Kasumi-1 (cell line): ENCODE measurements around the gene ALG8.

Experiments
- DNase-seq, 2 experiments: peaks; one replicate each; lab custom pipeline; 2025; lab: John Stamatoyannopoulos, UW

The ALG8 gene

DNA sequence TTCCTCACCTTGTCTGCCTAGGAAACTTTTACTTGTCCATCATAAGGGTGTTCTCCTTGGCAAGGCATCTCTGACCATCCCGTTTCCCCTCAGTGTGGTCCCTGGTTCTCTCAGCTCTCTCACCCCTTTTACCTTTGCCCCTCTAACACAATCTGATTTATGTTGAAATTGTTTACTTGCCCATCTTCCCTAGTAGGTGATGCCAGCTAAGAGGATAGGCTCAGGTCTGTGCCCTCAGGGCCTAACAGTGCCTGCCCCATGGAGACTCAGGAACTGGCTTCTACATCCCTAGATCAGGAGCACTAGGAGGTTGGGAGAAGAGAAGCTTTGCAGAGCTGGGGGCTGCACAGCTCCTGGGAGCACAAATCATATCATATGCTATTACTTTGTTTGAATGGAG, 21.1 kb upstream of the ALG8 start:
- DNase-seq: no peak

DNA sequence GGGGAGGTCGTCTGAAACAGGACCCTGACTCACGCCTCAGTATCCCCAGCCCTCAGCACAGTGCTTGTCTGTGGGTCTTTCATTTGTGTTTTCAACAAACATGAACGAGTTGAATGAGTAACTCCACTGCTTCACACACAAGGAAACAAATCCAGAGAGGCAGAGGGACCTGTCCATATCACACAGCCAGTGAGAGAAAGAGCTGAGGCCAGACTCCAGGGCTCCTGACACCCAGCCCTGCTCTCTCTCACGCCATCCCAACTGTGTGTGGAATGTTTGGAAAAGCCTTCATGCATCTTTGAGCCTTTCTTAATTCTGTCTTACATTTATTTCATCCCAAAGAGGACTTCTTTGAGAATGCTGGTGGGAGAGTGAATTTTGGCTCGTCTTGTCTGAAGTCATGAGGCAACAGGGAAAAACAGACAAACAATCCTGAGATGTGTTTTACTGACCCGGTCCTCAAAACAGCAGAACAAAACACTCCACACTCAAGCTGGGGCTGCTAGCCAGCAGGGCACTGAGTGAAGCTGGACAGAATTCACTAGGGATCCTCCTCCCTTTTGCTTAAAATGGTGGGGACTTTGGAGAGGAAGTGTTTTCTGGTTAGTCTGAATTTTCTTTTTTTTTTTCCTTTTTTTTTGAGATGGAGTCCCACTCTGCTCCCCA, 19.7 kb upstream of the ALG8 start:
- DNase-seq: no peak

DNA sequence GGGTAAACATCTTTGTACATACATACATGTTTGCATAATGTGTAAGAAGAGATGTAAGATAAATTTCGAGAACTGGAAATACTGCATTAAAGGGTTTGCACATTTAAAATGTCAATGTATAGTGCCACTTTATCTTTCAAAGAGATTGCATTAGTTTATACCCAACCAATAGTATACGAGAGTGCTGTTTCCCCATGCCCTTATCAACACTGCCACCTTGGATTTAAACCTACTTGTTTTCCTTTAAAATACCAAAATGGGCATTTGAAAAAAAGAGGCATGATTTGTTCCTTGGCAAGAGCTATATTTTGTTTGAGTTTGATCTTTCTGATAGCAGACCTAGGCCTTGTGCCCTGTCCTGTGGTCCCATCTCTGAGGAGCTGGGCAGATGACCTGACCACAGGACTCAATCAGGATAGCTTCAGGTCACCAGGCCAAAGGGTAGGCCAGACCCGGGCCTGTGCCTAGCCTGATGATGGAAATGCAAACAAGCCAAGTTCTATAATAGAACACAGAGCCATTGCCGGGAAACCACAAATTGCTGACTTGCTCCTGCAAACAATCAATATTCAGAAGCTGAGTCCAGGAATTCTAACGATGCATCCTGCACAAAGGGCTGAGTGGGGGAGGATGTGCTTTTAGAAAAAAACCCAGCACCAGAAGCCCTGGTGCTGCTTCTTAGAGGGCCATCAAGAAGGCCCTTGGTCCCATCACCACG, 16.9 kb upstream of the ALG8 start:
- DNase-seq: no peak

DNA sequence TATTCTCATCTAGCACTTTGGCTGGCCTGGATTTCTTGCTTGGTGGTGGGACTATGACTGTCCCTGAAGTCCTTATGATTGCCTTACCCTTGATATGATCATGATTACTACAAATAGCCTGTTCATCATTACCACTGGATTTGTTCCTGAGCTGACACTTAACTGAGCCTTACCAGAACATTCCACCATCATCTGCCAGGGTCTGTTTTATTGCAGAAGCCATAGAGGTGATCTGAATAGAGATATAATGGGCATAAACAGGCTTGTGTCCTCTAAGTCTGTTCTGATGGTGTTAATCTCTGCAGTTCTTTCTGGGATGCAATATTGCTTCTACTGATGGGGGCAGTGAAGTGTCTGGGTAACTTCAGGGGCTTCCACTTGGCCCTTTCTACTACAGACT, 12.4 kb upstream of the ALG8 start:
- no peak for DNase-seq

DNA sequence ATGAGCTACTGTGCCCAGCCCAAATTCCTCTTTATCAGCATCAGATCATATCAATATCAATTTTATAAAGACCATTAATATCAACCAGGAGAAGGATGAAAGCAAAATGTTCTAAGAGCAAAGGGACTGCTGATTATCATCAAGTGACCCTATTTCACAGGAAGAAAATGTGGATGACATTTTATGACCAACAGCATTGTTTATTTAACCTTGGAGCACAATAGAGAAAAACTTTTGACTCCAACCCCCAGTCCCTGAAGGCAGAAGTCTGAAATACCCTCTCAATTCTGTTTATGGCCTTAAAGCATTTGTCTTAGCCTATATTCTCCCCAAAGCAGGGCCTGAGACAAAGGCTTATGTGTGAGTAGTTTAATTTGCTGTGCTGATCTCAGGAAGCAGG, 11.3 kb upstream of the ALG8 start:
- DNase-seq: no peak

DNA sequence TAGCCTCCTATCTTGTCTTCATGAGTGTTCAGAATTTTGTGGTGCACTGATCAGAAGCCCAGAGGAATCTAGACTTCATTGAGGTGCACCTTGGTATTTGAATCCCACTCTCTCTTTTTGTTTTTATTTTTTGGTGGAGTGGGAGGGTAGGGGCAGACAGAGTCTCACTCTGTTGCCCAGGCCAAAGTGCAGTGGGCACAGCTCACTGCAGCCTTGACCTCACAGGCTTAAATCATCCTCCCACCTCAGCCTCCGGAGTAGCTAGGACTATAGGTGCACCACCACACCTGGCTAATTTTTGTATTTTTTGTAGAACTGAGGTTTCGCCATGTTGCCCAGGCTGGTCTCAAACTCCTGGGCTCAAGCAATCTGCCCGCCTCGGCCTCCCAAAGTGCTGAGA, 10.9 kb upstream of the ALG8 start:
- DNase-seq: no peak

DNA sequence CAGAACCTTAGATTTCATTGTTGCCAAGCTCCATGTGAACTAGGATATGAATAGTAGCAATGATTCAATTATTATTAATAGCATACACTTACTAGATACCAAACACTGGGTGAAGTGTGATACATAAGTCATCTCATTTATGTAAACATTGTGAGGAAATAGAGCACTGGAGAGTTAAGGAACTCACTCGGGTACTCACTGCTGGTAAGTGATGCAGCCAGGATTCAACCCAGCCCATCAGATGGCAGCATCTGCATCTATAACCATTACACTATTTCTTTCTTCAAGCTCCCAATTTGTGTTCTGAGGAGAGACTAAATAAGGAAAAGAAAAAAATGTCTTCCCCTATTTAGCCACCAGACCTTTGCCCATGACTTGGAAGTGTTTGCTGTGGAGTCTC, 10.2 kb upstream of the ALG8 start:
- DNase-seq: peak; percentile 32 to 38

DNA sequence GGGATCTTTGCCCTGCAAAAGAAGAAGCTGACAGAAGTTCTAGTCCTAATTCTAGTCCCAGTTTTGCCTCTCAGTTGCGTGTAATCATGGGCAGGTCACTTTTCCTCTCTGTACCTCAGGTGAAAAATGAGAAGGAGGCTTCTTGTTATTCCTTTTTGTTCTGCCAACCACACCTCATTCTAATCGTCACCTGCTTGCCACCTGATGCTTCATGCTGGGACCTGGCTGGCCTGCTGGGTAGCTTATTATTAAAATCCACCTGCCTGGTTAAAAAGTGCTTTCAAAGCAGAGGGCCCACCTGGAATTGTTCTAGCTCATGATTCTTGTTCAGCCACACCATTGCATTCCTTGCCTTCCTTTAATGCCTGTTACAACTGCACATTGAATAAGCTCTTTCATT, 8.4 kb upstream of the ALG8 start:
- no peak for DNase-seq

DNA sequence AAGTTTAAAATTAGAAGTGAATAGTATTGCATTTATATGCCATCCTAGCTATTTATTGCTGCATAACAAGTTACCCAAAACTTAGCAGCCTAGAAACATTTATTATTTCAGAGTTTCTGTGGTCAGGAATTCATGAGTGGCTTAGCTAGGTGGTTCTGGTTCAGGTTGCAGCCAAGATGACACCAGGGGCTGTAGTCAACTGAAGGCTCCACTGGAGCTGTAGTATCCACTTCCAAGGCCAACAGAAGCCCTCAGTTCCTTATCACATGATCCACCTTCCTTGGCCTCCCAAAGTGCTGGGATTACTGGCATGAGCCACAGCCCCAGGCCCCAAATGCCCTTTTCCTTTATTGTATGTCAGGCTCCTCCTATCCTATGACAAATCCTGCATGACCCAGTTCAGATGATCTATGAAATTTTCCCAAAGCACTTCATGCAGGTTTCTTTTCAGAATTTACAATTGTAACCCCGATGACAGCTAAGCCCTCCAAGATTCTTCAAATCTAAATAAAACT, 6.1 kb upstream of the ALG8 start:
- DNase-seq: no peak

DNA sequence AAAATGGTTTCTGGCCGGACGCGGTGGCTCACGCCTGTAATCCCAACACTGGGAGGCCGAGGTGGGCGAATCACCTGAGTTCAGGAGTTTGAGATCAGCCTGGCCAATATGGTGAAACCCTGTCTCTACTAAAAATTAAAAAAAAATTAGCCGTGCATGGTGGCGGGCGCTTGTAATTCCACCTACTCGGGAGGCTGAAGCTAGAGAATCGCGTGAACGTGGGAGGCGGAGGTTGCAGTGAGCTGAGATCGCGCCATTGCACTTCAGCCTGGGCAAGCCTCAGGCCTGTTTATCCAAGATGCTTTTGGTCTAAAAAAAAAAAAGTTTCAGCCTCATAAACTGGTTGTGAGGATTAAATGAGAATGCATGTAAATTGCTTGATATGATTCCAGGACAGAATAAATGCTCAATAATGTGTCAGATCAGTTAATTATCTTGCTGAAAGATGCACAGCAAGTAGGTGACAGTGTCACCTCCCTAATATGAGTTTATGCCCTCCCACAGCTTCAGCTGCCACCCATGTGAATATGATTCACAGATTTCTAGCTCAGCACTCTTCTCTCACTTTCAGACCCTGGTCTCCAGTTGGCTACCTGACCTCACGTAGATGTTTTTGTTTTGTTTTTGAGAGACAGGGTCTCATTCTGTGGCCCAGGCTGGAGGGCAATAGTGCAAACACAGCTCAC, 1.1 kb upstream of the ALG8 start:
- DNase-seq: no peak

DNA sequence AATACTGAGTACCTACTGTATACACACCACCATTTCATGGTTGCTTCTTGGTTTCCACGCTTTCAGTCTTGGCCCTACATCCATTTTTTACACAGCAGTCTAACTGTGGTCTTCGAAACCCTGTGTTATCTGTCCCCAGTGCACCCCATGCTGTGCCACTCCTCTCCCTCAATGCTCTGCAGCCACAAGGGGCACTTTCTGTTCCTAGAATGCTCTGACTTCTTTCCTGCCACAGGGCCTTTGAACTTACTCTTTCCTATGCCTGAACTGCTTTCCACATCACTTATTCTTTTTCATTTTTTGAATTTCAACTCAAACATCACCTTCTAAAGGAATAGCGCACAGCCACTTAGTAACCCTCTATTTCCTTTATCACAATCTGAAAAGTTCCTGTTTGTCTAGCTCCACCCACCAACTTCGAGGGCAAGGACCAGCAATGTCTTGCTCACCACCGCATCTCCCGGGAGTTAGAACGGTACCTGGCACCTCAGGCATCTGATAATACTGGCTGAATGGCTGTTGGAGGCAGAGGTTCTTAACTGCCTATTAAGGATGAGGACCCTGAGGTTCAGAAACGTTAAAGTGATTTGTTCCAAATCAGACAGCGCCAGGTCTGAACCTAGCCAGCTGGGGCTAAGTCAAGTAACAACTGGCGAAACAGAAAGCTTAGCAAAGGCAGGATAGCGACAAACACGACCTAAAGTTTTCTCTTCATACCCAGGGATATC, 568 bp downstream of the ALG8 start:
- DNase-seq: peak; percentile 40 to 53

DNA sequence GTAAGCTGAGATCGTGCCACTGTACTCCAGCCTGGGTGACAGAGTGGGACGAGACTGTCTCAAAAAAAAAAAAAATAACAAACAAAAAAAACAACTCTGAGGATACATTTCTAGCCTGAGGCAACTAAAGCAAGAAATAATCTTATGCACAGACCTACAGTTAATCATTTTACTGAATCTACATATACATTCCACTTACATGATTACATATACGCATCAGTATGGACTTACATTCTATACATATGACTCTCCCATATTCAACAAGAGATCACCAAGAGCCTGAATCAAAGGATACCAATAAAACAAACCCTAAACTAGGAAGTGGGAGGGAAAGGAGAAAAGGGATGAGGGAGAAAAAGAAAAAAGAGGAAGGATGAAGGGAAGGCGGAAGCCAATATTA, 1.1 kb downstream of the ALG8 start:
- no peak for DNase-seq

DNA sequence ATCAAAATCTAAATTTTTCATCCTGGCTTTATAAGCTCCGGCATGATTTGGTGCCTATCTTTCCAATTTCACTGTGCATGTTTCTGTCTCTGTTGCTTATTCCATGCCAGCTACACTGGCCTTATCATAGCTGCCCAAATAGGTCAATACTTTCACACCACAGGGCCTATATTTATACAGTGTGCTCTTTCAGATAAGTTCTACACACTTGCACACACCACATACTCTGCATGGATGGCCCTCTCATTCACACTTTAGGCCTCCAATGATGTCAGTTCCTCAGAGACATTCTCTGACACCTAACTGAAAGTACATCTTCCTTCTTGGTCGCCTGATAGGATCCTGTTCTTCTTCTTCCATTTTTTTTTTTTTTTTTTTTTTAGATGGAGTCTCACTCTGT, 7.0 kb downstream of the ALG8 start:
- no peak for DNase-seq

DNA sequence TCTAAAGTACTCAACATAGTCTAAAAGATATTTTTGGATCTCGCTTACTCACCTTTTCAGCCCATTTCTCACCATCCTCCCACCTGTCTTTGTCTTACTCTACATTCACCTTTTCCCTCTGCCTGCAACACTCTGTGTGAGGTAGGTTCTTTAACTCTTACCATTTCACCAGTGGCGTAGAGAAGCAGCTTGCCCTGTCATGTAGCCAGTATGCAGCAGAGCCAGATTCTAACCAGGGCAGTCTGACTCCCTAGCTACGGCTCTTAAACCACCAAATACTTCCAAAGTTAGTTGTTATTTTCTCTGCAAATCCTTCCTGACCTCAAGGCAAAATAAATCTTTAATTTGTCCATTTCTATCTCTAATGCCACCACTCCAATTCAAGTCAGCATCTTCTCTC, 7.5 kb downstream of the ALG8 start:
- no peak for DNase-seq

DNA sequence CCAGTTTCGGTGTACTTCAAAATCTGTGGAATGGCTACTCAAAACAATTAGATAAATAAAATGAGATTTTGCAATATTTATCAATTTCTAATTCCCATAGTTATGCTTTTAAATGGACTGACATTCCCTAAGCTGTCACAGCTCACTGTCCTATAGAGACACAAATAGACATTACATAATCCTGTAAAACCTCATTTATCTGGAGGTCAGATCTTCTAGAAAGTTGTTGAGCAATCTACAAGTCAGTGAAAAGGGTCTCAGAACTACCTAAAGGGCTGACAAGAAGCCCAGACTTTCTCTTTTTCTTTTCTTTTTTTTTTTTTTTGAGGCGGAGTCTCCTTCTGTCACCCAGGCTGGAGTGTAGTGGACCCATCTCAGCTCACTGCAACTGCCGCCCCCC, 12.0 kb downstream of the ALG8 start:
- DNase-seq: no peak

DNA sequence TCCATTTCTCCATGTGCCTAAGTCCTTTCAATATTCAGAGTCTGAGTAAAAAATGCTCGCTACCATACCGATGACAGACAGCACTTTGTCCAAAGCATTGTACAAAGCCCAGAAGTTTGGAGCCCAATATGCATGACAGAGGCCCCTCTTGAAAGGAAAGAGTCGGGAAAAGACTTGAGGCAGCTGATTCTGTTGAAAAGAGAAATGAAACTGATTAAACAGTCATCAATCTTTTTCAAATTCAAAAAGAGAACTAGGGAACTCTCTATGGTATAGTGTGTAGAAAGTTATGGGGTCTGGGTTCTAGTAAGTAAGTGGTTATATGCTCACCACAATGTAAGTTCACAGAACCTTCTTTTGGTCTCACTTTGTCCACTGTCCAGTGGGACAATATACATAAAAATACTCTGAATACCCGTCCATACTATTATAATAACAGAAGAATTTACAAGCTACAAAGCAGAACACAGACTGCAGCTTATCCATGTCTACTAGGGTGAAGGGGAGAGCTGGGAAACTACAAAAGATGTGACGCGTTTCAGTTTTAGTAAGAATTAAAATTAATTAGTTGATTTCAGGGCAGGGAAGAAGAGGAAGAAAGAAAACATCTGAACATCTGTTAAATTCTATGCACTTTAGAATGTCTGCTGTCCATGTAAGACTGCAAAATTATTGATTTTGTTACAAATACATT, 26.7 kb downstream of the ALG8 start:
- DNase-seq: no peak

DNA sequence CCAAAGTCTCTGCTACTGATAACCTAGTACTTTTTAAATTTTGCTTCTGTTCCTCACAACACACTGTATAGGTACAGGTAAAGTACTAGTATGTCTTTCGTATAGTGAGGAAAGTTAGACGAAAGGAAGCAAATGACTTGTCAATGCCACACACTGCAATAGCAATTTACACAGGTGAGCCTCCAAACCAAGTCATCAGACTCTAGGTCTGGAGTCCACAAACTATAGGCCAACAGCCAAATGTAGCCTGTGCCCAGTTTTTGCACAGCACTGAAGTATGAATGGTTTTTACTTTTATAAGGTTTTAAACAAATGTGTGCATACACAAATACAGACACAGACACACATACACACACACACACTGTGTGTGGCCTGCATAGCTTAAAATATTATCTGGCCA, 28.1 kb downstream of the ALG8 start:
- DNase-seq: no peak

DNA sequence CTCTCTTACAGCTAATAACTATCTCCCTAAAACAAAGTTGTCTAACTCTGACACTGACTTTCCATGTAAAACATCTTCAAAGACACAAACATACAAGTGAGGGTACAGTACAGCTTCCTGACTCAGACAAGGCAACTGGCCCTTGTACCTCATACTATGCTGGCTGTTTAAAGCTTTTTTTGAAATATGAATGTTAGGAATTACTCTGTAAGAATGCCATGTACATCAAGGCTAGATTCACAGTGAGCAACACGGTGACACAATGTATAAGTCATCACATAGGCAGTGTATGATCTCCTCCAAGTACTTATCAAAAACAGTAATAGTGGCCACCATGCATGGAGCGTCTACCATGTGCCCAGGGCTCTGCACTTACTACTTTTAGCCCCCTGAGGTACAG, 28.6 kb downstream of the ALG8 start:
- DNase-seq: no peak

DNA sequence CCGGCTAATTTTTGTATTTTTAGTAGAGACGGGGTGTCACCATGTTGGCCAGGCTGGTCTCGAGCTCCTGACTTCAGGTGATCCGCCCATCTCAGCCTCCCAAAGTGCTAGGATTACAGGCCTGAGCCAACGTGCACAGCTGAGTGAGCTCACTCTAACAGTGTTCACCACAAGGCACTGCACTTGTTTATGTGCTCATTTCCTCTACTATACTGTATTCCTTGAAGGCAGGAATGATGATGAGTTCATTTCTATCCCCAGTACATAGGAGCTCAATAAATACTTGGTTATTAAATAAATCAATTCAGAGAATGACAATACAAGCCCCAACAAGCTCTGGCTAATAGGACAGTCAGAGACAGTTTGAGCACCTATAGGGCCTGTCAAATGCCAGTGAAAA, 29.1 kb downstream of the ALG8 start:
- no peak for DNase-seq

DNA sequence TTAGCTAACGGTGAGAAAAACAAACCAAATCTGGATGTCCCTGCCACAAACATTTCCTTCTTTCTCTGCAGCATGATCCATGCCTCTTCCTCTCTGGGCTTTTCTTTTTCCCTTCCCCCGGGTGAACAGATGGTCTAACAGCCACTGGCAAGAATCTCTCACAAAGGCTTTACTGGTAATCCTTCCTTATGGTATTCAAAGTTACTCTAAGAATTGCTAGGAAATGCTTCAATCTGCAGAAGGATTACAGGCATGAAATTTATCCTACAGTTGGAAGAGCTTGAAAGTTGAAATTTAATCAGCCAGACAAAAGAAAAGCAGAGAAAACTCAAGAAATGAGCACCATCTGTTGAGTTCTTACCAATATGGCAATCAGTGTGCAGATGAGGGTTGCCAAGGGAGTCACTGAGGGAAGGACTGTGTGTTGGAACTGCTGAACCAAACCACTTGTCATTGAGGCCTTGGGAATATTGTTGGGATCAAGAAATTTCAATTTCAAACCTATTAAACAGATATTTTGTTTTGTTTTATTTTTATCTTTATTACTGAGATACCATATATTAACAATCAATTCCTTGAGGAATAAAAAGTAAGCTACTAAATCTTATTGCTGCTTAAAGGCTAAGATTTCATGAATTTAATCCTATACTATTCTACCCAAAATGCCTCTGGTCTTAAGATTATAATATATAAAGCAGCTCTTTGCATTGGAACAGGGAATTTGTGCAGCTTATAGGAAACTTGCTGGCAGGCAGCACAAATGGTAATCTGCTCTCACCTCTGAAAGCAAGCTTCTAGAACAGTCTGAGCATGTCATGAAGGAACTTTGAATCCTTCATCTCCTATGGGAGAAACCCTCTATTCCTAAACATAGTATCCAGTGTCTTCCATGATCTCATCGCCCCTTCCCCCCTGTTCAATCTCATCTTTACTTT, 30.1 kb downstream of the ALG8 start:
- no peak for DNase-seq
